GM12892 (cell line): ENCODE data around the gene OTULIN.
A peak's percentile ranks its signal among the peaks of the same experiment; 100 is the strongest.

ENCODE experiments used
- DNase-seq: peaks from one replicate; pipeline ENCODE4 v3.0.0; 2011; ENCODE audit not compliant: insufficient read length
- FAIRE-seq: peaks from 2 replicates; lab custom pipeline; 2011; peaks lifted over from hg19 to GRCh38; lab: Jason Lieb, UNC
- POLR2A ChIP-seq: IDR thresholded peaks from 2 replicates; pipeline ENCODE4 v1.6.1; 2011; ENCODE audit warnings: low read depth, low read length, control low read depth
- POLR2AphosphoS5 ChIP-seq: IDR thresholded peaks from 2 replicates; pipeline ENCODE4 v1.6.1; 2011; ENCODE audit warnings: low read depth, low read length, control low read depth
- TAF1 ChIP-seq: IDR thresholded peaks from 2 replicates; pipeline ENCODE4 v1.6.1; 2011; ENCODE audit warnings: low read depth, mild to moderate bottlenecking, control low read depth, low read length, borderline replicate concordance

Gene OTULIN

GRCh38 chr5:14671414-14671813 lies 6.9 kb downstream of the OTULIN start:
- TF ChIP-seq TAF1: no peak
- TF ChIP-seq POLR2A: no peak
- no peak for TF ChIP-seq POLR2AphosphoS5
- FAIRE-seq (no peak), DNase-seq (no peak)

DNA sequence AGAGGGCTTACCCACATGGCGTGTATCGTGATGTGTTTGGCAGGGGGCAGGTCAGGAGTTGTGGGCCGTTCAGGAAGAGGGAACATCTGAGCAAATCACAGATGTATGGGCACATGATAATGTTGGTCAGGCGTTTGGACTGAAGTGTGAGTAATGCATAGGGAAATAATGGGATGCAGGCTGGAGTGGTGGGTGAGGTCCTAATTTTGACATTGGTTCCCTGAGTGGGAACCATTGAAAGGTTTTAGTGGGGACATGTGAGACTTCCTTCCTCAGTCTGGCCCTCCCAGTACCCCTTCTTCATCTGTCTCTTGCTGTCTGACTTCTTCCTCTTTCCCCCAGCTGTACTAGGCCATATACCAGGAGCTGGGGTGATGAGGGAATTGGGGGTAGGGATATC lies 7.6 kb downstream of the OTULIN start:
- TF ChIP-seq POLR2A (no peak), POLR2AphosphoS5 (no peak), TAF1 (no peak)
- no peak for DNase-seq
- peak; percentile 68 for FAIRE-seq

DNA sequence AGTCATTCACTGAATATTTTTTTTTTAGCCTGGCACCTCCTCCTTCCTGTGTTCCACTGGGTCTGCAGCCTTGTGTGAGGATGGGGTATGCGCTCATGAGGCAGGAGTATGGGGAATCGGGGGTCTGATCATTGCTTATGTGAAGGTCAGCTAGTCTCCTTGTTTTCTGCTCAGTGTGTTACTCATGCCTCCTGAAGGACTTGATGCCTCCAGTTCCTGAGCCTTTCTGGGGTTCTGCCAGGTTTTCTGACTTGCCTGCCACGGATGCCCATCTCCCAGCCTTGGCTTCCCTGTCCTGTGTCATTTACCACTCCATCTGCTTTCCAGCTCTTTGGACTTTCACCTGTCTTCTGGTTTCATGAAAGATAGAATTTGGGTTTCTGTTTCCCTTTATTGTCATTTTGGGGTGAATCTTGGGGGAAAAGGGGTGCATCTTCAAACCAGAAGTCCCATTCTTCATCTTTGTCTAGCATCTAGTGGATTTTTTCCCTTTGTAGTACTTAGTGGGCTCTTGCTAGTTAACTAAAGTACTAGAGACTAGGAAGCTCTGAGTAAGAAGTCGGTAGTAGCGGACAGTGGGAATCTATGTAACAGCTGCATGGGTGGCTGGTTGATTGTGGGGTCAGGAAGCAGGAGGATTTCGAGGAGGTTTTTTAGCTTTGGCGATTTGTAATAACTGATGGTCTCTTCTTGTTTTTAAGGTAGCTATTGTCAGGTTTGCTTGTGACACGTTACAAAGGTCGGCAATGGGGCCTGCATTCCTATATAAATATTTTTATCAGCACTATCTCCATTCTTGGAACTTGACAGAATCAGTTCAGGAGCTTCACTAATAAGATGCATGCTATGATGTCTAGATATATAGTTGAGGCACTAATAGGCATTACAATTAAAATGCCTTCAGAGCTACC lies 8.2 kb downstream of the OTULIN start:
- FAIRE-seq (no peak), DNase-seq (no peak)
- TF ChIP-seq POLR2AphosphoS5: no peak
- TF ChIP-seq TAF1: no peak
- no peak for TF ChIP-seq POLR2A

- FAIRE-seq (no peak), DNase-seq (no peak)
- TF ChIP-seq POLR2A (no peak), POLR2AphosphoS5 (no peak), TAF1 (no peak)
These were observed 8.9 kb downstream of the OTULIN start for GRCh38 chr5:14673443-14673842.

GRCh38 chr5:14674983-14675854 lies 10.7 kb downstream of the OTULIN start:
- no peak for TF ChIP-seq POLR2AphosphoS5
- no peak for TF ChIP-seq TAF1
- TF ChIP-seq POLR2A: no peak
- peak; percentile 50 for FAIRE-seq
- DNase-seq: no peak

- FAIRE-seq (peak; percentile 17), DNase-seq (no peak)
- TF ChIP-seq POLR2A: no peak
These were observed 11.4 kb downstream of the OTULIN start for GRCh38 chr5:14675865-14676300.

DNA sequence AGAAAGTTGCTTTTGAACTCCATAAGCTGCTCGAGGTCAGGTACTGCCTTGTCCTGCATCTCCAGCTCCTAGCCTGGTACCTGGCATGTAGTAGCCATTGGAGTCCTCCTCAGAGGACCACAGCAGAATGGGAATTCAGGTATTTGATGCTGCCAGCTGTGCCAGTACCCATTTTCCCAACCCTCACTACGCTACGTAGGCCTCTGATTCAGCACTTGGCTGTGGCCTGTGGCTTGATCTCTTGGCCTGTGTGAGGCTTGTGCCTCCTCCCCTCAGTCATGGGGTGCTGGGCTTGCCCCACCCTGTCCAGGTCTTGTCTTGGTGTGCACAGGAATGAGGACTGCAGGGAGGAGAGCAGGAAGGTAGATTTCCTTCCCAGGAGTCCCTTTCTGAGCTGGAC lies 11.8 kb downstream of the OTULIN start:
- FAIRE-seq (peak; percentile 78), DNase-seq (no peak)
- no peak for TF ChIP-seq POLR2A
- TF ChIP-seq TAF1: no peak
- TF ChIP-seq POLR2AphosphoS5: no peak

- no peak for FAIRE-seq
- TF ChIP-seq TAF1 (no peak), POLR2AphosphoS5 (no peak), POLR2A (no peak)
- DNase-seq: no peak
These were observed 14.3 kb downstream of the OTULIN start for GRCh38 chr5:14678773-14679334.

GRCh38 chr5:14679595-14679994 lies 15.1 kb downstream of the OTULIN start:
- TF ChIP-seq POLR2AphosphoS5: no peak
- TF ChIP-seq TAF1: no peak
- no peak for TF ChIP-seq POLR2A
- FAIRE-seq (no peak), DNase-seq (no peak)

GRCh38 chr5:14681236-14681752 lies 16.8 kb downstream of the OTULIN start:
- DNase-seq (no peak), FAIRE-seq (no peak)
- TF ChIP-seq POLR2AphosphoS5 (no peak), POLR2A (0 out of 2 replicates have a peak, but pooled peaks have one; percentile 24)

DNA sequence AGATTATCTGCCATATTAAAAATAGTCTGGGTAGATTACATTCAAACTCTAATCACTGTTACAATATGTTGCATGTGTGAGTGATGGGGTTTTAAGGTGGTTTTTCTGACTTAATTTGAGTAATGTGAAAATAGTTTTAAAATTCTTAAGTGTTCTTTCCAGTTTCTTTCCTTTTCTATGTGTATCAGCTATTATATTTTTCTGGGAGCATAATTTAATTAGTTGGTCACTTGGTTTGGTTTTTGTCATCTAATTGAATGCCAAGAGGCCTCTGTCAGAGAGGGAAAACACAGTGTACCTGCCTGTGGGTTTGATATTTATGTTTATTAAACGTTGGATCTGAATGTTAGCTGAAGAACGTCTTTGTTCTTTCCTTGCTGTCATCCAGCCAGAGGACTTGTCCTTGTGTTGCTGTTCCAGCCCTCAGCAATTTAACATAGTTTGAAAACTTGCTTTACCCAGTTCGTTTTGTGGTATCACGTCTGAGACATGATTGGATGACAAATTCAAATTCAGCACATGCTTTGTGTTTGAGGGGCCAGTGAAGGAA lies 19.5 kb downstream of the OTULIN start:
- TF ChIP-seq POLR2AphosphoS5 (no peak), TAF1 (no peak), POLR2A (no peak)
- no peak for DNase-seq
- no peak for FAIRE-seq
